H9 (cell line): ENCODE data around the gene FCHO1. TPM values are rescaled to one million over a fixed set of nuclear protein-coding genes. Genes with fewer than 3 reads are reported as not detected.

ENCODE experiments used
- DNase-seq: peaks from one replicate; pipeline ENCODE4 v3.0.0-alpha.2; 2017
- H2AFZ ChIP-seq: one replicate; pipeline ENCODE4 v1.6.1; 2013; ENCODE audit warnings: mild to moderate bottlenecking, low read length, control low read depth, moderate library complexity
- H2AK5ac ChIP-seq: 2 replicates; pipeline ENCODE4 v1.6.1; 2013; ENCODE audit warnings: low read length, control low read depth, mixed read lengths; ENCODE audit not compliant: insufficient read length
- H2BK120ac ChIP-seq: one replicate; pipeline ENCODE4 v1.6.1; 2013; ENCODE audit warnings: low read depth, mild to moderate bottlenecking, low read length, control low read depth, inconsistent platforms; ENCODE audit not compliant: poor library complexity, severe bottlenecking
- H2BK12ac ChIP-seq: 2 replicates; pipeline ENCODE4 v1.6.1; 2013; ENCODE audit warnings: low read length, control low read depth, mixed read lengths, low read depth; ENCODE audit not compliant: insufficient read length
- H2BK15ac ChIP-seq: 2 replicates; pipeline ENCODE4 v1.6.1; 2013; ENCODE audit warnings: low read depth, low read length, control low read depth
- H2BK20ac ChIP-seq: one replicate; pipeline ENCODE4 v1.6.1; 2013; ENCODE audit warnings: low read depth, mild to moderate bottlenecking, low read length, control low read depth, inconsistent platforms; ENCODE audit not compliant: poor library complexity, severe bottlenecking
- H2BK5ac ChIP-seq: 2 replicates; pipeline ENCODE4 v1.6.1; 2013; ENCODE audit warnings: low read length, control low read depth, mixed read lengths; ENCODE audit not compliant: insufficient read length
- H3K14ac ChIP-seq: 2 replicates; pipeline ENCODE4 v1.6.1; 2013; ENCODE audit warnings: low read length, control low read depth; ENCODE audit not compliant: insufficient read depth
- H3K18ac ChIP-seq: 2 replicates; pipeline ENCODE4 v1.6.1; 2013; ENCODE audit warnings: low read depth, mild to moderate bottlenecking, mixed read lengths, low read length, control low read depth; ENCODE audit not compliant: insufficient read length
- H3K23ac ChIP-seq: 2 replicates; pipeline ENCODE4 v1.6.1; 2013; ENCODE audit warnings: low read length, control low read depth, mixed read lengths, low read depth; ENCODE audit not compliant: insufficient read length
- H3K23me2 ChIP-seq: 2 replicates; pipeline ENCODE4 v1.6.1; 2013; ENCODE audit warnings: low read depth, mild to moderate bottlenecking, mixed read lengths, low read length, control low read depth; ENCODE audit not compliant: insufficient read length, poor library complexity, severe bottlenecking
- H3K27ac ChIP-seq: 2 replicates; pipeline ENCODE4 v1.5.1; 2013; ENCODE audit warnings: low read length, control low read depth, mixed read lengths, low read depth; ENCODE audit not compliant: insufficient read length
- H3K27me3 ChIP-seq: 2 replicates; pipeline ENCODE4 v1.6.1; 2013; ENCODE audit warnings: low read length, control low read depth, inconsistent platforms; ENCODE audit not compliant: insufficient read depth
- H3K4ac ChIP-seq: 2 replicates; pipeline ENCODE4 v1.6.1; 2013; ENCODE audit warnings: low read depth, mild to moderate bottlenecking, control low read depth, inconsistent platforms, low read length, moderate library complexity
- H3K4me1 ChIP-seq: 2 replicates; pipeline ENCODE4 v1.6.1; 2013; ENCODE audit warnings: low read length, control low read depth, inconsistent platforms; ENCODE audit not compliant: insufficient read depth
- H3K4me2 ChIP-seq: 2 replicates; pipeline ENCODE4 v1.6.1; 2013; ENCODE audit warnings: low read length, control low read depth, mixed read lengths; ENCODE audit not compliant: insufficient read length, insufficient read depth
- H3K56ac ChIP-seq: 2 replicates; pipeline ENCODE4 v1.6.1; 2013; ENCODE audit warnings: low read depth, mild to moderate bottlenecking, mixed read lengths, low read length, control low read depth; ENCODE audit not compliant: insufficient read length
- H3K79me1 ChIP-seq: 2 replicates; pipeline ENCODE4 v1.6.1; 2013; ENCODE audit warnings: low read depth, mild to moderate bottlenecking, moderate library complexity, low read length, control low read depth, inconsistent platforms; ENCODE audit not compliant: insufficient read depth, poor library complexity, severe bottlenecking
- H3K79me2 ChIP-seq: 2 replicates; pipeline ENCODE4 v1.6.1; 2013; ENCODE audit warnings: low read length, control low read depth, inconsistent platforms; ENCODE audit not compliant: insufficient read depth
- H3K9ac ChIP-seq: 2 replicates; pipeline ENCODE4 v1.6.1; 2013; ENCODE audit warnings: low read length, control low read depth, mixed read lengths; ENCODE audit not compliant: insufficient read length; ENCODE audit errors: extremely low read depth
- H3K9me3 ChIP-seq: one replicate; pipeline ENCODE4 v1.6.1; 2013; ENCODE audit warnings: low read depth, low read length, inconsistent platforms; ENCODE audit not compliant: control insufficient read depth
- H3T11ph ChIP-seq: one replicate; pipeline ENCODE4 v1.6.1; 2013; ENCODE audit warnings: mild to moderate bottlenecking, low read length, control low read depth, inconsistent platforms
- H4K20me1 ChIP-seq: one replicate; pipeline ENCODE4 v1.6.1; 2013; ENCODE audit not compliant: control insufficient read depth, insufficient read length, insufficient read depth
- H4K5ac ChIP-seq: 2 replicates; pipeline ENCODE4 v1.6.1; 2013; ENCODE audit warnings: low read depth, mild to moderate bottlenecking, mixed read lengths, low read length, control low read depth; ENCODE audit not compliant: insufficient read length
- H4K8ac ChIP-seq: replicated peaks from 2 replicates; pipeline ENCODE4 v1.6.1; 2013; ENCODE audit warnings: low read length, control low read depth, mixed read lengths, low read depth; ENCODE audit not compliant: insufficient read length
- H4K91ac ChIP-seq: 2 replicates; pipeline ENCODE4 v1.6.1; 2013; ENCODE audit warnings: low read depth, mild to moderate bottlenecking, moderate library complexity, mixed read lengths, low read length, control low read depth; ENCODE audit not compliant: insufficient read length
- H3K27ac Mint-ChIP-seq, 3 experiments: 2 replicates in 2 of 3; 3 replicates in 1 of 3; pipeline ENCODE4 v1.8.0; 2020 to 2021; ENCODE audit warnings: mixed read lengths in 3 of 3, mild to moderate bottlenecking in 1 of 3, moderate library complexity in 1 of 3
- H3K27me3 Mint-ChIP-seq: 2 replicates; pipeline ENCODE4 v1.8.0; 2021; ENCODE audit warnings: low read depth, mild to moderate bottlenecking, moderate library complexity, mixed read lengths
- H3K36me3 Mint-ChIP-seq, 3 experiments: 2 replicates in 2 of 3; 3 replicates in 1 of 3; pipeline ENCODE4 v1.8.0; 2020 to 2021; ENCODE audit warnings: low read depth in 3 of 3, mixed read lengths in 3 of 3; ENCODE audit not compliant: insufficient read depth in 1 of 3
- H3K4me1 Mint-ChIP-seq, 2 experiments: 2 replicates each; pipeline ENCODE4 v1.8.0; 2020; ENCODE audit warnings: mixed read lengths in 2 of 2
- H3K4me3 Mint-ChIP-seq, 2 experiments: 2 replicates in 1 of 2; 3 replicates in 1 of 2; pipeline ENCODE4 v1.8.0; 2020 to 2021; ENCODE audit warnings: mild to moderate bottlenecking in 2 of 2, mixed read lengths in 2 of 2, moderate library complexity in 1 of 2
- H3K9me3 Mint-ChIP-seq, 2 experiments: 2 replicates in 1 of 2; 3 replicates in 1 of 2; pipeline ENCODE4 v1.8.0; 2020; ENCODE audit warnings: mild to moderate bottlenecking in 2 of 2, mixed read lengths in 2 of 2, moderate library complexity in 1 of 2
- CTCF ChIP-seq: fragments of 200-600 bp; sonication (generic); conservative IDR thresholded peaks from 3 replicates; pipeline ENCODE4 v1.8.0; 2021; ENCODE audit warnings: antibody characterized with exemption, mild to moderate bottlenecking
- whole genome bisulfite sequencing: extraction: QIAGEN DNeasy Blood & Tissue Kit; methylation state at CpG from one replicate; pipeline ENCODE4 v1.1.7; 2013; ENCODE audit warnings: missing lambda C conversion rate, low lambda C conversion rate, mixed read lengths; ENCODE audit not compliant: insufficient read length; ENCODE audit errors: extremely low coverage; 5-methylcytosine and 5-hydroxymethylcytosine counted together
- total RNA-seq: library from RNA; stranded (reverse); gene quantifications from 2 replicates; pipeline ENCODE4 v1.2.1, GENCODE V29; 2021

Gene FCHO1
- total RNA-seq, 1 experiment from 2014 or later = 13.1 TPM

DNA sequence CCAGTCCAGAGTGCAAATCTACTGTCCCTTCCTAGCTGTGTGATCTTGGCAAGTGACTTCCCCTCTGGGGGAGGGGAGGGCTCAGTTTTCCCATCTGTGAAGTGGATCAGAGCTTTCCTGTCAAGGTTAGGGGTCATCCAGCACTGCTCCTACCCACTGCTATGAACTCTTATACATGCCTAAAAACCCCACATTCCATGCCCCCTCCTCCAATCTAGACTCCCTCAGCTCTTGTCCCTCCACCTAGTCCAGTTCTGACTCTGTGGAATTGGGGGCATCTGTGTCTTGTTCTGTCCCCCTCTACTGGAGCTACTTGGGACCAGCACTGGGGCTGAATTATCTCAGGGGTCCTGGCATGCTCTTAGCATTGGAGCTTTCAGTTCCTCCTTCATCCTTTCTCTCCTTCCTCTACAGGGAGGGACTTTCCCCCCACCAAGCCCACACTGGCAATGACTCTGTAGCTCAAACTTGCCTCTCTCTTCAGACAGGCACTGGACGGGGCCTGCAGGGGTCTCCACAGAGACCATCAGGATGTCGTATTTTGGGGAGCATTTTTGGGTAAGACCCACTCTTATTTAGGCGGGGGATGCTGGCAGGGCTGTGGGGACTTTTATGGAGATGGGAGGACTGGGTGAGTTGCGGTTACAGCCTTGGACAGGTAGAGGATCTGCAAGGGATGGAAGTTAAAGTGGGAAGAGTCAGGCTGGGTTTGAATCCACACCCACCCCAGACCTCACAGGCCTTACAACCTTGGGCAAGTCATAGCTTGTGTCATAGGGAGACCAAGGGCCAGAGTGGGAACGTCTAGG, 3.6 kb downstream of the FCHO1 start:
- H4K5ac ChIP-seq = no peak overlapping the region
- H3K9me3 ChIP-seq = no peaks in the 10 kb centered on the region
- no peak overlapping the region for H3T11ph ChIP-seq
- no peak overlapping the region for H3K4me2 ChIP-seq
- Mint-ChIP-seq H3K27me3 (no peaks in the 10 kb centered on the region; the same call in 1 of the 2 replicates), H3K9me3 (no peaks in the 10 kb centered on the region), H3K4me1 (peaks cover 8 to 31% of the 10 kb centered on the region in 2 experiments), H3K4me3 (peak overlapping the region in 1 of 2 experiments; percentile 35; a peak in 2 of 5 replicates), H3K36me3 (peaks cover 0 to 5% (median 4%) of the 10 kb centered on the region in 3 experiments; a peak in 5 of 7 replicates), H3K27ac (no peak overlapping the region; a peak in 1 of 7 replicates)
- H3K9ac ChIP-seq = no peak overlapping the region
- no peak overlapping the region for H3K56ac ChIP-seq
- H4K20me1 ChIP-seq = no peaks in the 10 kb centered on the region
- H3K4me1 ChIP-seq = no peaks in the 10 kb centered on the region
- no peak overlapping the region for H3K14ac ChIP-seq
- no peak overlapping the region for H2BK120ac ChIP-seq
- no peaks in the 10 kb centered on the region for H3K23me2 ChIP-seq
- TF ChIP-seq CTCF = no peak
- no peak overlapping the region for H3K4ac ChIP-seq
- no peak overlapping the region for H2BK15ac ChIP-seq
- H2BK12ac ChIP-seq = no peak overlapping the region
- no peak overlapping the region for H3K18ac ChIP-seq
- H2AFZ ChIP-seq = no peak overlapping the region
- no peaks in the 10 kb centered on the region for H3K27me3 ChIP-seq
- no peaks in the 10 kb centered on the region; the same call in 1 of the 2 replicates for H3K79me2 ChIP-seq
- WGBS = no CpG with 5 or more reads among the region's 5 CpGs
- H2BK5ac ChIP-seq = no peak overlapping the region
- H3K27ac ChIP-seq = no peak overlapping the region
- no peaks in the 10 kb centered on the region for H3K79me1 ChIP-seq
- H4K8ac ChIP-seq = no peak overlapping the region
- no peak for DNase-seq
- H2BK20ac ChIP-seq = no peak overlapping the region
- no peak overlapping the region for H2AK5ac ChIP-seq
- no peak overlapping the region for H4K91ac ChIP-seq
- no peak overlapping the region for H3K23ac ChIP-seq
